ENCODE measurements around the gene CA11. TPM values are rescaled to one million over a fixed set of nuclear protein-coding genes. Genes with fewer than 3 reads are reported as not detected.

The CA11 gene
- total RNA-seq, 1 donor from 2014 or later, result 9.5 TPM

DNA sequence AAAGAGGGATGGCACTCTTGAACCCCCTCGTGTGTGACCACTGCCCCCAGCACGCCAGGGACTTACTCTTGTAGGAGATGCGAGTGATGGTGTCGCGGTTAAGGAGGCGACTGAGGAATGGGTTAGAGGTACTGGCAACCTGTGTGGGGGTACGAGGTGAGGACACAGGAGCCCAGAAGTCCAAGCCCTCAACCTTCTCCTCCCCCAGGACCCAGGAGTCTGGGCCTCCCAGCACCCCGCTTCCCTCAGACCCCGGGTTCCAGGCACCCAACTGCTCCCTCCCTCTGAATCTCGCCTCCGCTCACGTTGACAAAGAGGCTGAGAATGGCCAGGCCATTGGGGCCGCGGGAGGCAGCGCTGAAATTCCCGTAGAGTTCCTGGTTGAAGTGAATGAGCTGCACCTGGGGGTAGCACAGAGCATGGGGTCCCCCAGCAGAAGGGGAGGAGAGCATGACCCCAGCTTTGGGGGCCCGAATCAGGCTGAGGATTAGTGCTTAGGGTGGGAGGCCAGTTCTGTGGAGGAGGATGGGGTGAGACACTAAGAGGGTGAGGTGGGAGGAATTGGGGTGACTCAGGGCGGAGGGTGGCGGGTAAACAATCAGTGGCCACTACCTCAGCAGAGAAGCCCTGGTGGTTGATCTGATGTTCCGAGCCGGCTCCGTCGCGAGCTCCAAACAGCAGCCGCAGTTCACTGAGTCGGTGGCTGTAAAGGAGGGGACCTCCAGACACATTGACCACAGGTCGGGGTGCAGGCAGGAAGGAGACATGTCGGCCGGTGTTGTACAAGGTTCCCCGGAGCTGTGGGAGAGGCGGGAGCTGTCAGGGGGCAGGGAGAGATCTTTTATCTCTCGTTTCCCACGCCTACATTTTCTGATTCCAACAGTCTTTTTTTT, 6.3 kb downstream of the CA11 start:
- Histone ChIP-seq H4K20me1 (ENCODE audit: insufficient read depth, low read length) (no peaks in the 10 kb centered on the region), H3K9me3 (ENCODE audit: insufficient read depth, low read depth, low read length) (no peaks in the 10 kb centered on the region), H3K36me3 (ENCODE audit: insufficient read depth, low read length) (no peaks in the 10 kb centered on the region), H3K4me3 (ENCODE audit: insufficient read depth, low read depth, low read length) (no peak overlapping the region), H2AFZ (ENCODE audit: low read depth, low read length) (no peak overlapping the region), H3K4me1 (ENCODE audit: insufficient read depth, low read length) (peaks cover 24% of the 10 kb centered on the region), H3K27me3 (ENCODE audit: insufficient read depth, low read length) (peaks cover 3% of the 10 kb centered on the region), H3K9ac (ENCODE audit: low read length) (no peak overlapping the region), H3K79me2 (ENCODE audit: insufficient read depth, low read length) (no peaks in the 10 kb centered on the region), H3K4me2 (ENCODE audit: low read length) (no peak overlapping the region), H3K27ac (ENCODE audit: low read depth, low read length) (no peak overlapping the region)
- H3K4me1 Mint-ChIP-seq (ENCODE audit: low read depth, unreplicated experiment), result peaks cover 3% of the 10 kb centered on the region
- H3K27ac Mint-ChIP-seq (ENCODE audit: unreplicated experiment), result no peak overlapping the region
- FAIRE-seq, result no peak
- no peak for DNase-seq (ENCODE audit: low read depth)
- no peak overlapping the region for H3K4me3 Mint-ChIP-seq (ENCODE audit: unreplicated experiment)
- H3K27me3 Mint-ChIP-seq (ENCODE audit: low read depth, unreplicated experiment), result peaks cover 7% of the 10 kb centered on the region
- H3K9me3 Mint-ChIP-seq (ENCODE audit: unreplicated experiment), result no peaks in the 10 kb centered on the region
- TF ChIP-seq EZH2 (IDR thresholded peaks at IDR 0.05; ENCODE audit: insufficient read depth, low read length), result no peak
- TF ChIP-seq, protein P1, sequence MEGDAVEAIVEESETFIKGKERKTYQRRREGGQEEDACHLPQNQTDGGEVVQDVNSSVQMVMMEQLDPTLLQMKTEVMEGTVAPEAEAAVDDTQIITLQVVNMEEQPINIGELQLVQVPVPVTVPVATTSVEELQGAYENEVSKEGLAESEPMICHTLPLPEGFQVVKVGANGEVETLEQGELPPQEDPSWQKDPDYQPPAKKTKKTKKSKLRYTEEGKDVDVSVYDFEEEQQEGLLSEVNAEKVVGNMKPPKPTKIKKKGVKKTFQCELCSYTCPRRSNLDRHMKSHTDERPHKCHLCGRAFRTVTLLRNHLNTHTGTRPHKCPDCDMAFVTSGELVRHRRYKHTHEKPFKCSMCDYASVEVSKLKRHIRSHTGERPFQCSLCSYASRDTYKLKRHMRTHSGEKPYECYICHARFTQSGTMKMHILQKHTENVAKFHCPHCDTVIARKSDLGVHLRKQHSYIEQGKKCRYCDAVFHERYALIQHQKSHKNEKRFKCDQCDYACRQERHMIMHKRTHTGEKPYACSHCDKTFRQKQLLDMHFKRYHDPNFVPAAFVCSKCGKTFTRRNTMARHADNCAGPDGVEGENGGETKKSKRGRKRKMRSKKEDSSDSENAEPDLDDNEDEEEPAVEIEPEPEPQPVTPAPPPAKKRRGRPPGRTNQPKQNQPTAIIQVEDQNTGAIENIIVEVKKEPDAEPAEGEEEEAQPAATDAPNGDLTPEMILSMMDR (IDR thresholded peaks at IDR 0.05; ENCODE audit: insufficient read depth, low read depth, low read length), result no peak
- H3K36me3 Mint-ChIP-seq (ENCODE audit: low read depth, unreplicated experiment), result peaks cover 2% of the 10 kb centered on the region

DNA sequence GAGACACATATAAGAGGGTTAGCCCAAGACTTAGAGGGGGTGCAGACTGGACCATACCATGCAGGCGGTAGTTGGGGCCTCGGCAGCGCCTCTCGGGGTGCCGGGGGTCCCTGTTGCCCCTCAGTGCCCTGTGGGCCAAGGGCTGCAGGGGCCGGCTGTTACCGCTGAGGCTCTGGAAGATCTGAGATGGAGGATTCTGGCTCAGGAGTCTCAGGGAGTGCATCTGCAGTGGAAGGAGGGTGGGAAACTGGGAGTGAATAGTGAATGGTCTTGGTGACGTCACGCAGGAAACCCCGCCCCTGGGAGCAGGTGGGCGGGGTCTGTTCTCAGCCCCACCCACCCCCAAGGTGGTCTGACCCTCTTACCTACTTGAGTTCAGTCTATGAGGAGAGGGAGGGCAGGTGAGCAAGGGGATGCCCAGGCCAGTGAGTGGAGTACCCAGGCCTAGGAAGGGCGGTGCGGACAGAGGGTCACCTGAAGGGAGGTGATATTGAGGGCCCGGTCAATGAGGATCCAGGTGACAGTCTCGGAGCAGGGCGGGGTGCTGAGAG, 7.1 kb downstream of the CA11 start:
- peaks cover 3% of the 10 kb centered on the region for H3K27me3 ChIP-seq (ENCODE audit: insufficient read depth, low read length)
- no peak overlapping the region for H3K4me3 ChIP-seq (ENCODE audit: insufficient read depth, low read depth, low read length)
- DNase-seq (ENCODE audit: low read depth) (no peak), FAIRE-seq (no peak)
- H3K27ac Mint-ChIP-seq (ENCODE audit: unreplicated experiment), result no peak overlapping the region
- H3K79me2 ChIP-seq (ENCODE audit: insufficient read depth, low read length), result no peaks in the 10 kb centered on the region
- H3K36me3 ChIP-seq (ENCODE audit: insufficient read depth, low read length), result no peaks in the 10 kb centered on the region
- peaks cover 7% of the 10 kb centered on the region for H3K27me3 Mint-ChIP-seq (ENCODE audit: low read depth, unreplicated experiment)
- H2AFZ ChIP-seq (ENCODE audit: low read depth, low read length), result no peak overlapping the region
- H3K36me3 Mint-ChIP-seq (ENCODE audit: low read depth, unreplicated experiment), result peaks cover 2% of the 10 kb centered on the region
- H3K4me1 Mint-ChIP-seq (ENCODE audit: low read depth, unreplicated experiment), result peaks cover 3% of the 10 kb centered on the region
- H3K27ac ChIP-seq (ENCODE audit: low read depth, low read length), result no peak overlapping the region
- no peaks in the 10 kb centered on the region for H3K9me3 Mint-ChIP-seq (ENCODE audit: unreplicated experiment)
- H3K9ac ChIP-seq (ENCODE audit: low read length), result no peak overlapping the region
- TF ChIP-seq, protein P1 (IDR thresholded peaks at IDR 0.05; ENCODE audit: insufficient read depth, low read depth, low read length), result no peak
- no peak for TF ChIP-seq EZH2 (IDR thresholded peaks at IDR 0.05; ENCODE audit: insufficient read depth, low read length)
- H3K4me2 ChIP-seq (ENCODE audit: low read length), result no peak overlapping the region
- peak overlapping the region; percentile 83 for H3K4me3 Mint-ChIP-seq (ENCODE audit: unreplicated experiment)
- no peaks in the 10 kb centered on the region for H3K9me3 ChIP-seq (ENCODE audit: insufficient read depth, low read depth, low read length)
- H3K4me1 ChIP-seq (ENCODE audit: insufficient read depth, low read length), result peaks cover 32% of the 10 kb centered on the region
- no peaks in the 10 kb centered on the region for H4K20me1 ChIP-seq (ENCODE audit: insufficient read depth, low read length)
